GM21367 (cell line): ENCODE data around the gene PLEKHG7.
"Not testable (repeated sequence)": the region's sequence is repeated elsewhere in the genome, so short reads cannot be mapped to it uniquely, and the experiment has no call there.

Experiments
- ATAC-seq: cut with Tn5 transposase; IDR thresholded peaks from one replicate; pipeline ENCODE4 v1.9.1; 2021; ENCODE audit not compliant: unreplicated experiment

PLEKHG7 gene, protein sequence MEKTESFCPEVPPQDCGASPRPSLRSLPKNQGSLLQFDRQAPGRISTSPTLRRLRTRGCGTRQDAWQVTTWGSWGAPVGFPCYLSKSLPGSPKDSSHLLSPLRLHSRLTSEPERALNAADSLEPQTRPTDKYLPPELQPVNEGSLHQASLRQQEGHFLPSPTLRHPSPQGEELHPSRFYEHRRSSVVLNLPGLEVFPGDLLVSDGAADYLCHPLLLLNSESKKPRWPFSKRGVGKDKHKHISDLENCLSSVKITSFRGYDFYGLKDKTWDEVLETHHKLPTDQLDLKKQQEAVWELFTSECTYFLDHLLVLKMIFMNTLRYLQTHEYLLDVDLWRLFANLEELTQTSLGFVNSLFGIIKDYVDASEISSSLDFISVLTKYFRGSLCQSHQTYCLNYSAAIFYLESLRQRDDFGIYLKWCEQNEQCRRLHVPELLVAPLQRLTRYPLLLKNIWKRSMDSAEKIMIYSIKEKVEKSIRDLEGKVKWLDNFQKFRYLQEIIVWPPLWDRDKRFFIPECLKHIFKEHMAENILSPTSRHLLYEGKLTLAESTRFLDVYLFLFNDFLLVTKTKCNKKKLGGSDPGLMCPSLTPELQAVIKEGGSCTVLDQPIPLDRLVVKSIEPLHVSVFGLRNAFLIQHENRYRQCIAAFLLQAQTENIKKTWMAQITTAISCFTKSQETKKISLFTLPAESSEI

DNA sequence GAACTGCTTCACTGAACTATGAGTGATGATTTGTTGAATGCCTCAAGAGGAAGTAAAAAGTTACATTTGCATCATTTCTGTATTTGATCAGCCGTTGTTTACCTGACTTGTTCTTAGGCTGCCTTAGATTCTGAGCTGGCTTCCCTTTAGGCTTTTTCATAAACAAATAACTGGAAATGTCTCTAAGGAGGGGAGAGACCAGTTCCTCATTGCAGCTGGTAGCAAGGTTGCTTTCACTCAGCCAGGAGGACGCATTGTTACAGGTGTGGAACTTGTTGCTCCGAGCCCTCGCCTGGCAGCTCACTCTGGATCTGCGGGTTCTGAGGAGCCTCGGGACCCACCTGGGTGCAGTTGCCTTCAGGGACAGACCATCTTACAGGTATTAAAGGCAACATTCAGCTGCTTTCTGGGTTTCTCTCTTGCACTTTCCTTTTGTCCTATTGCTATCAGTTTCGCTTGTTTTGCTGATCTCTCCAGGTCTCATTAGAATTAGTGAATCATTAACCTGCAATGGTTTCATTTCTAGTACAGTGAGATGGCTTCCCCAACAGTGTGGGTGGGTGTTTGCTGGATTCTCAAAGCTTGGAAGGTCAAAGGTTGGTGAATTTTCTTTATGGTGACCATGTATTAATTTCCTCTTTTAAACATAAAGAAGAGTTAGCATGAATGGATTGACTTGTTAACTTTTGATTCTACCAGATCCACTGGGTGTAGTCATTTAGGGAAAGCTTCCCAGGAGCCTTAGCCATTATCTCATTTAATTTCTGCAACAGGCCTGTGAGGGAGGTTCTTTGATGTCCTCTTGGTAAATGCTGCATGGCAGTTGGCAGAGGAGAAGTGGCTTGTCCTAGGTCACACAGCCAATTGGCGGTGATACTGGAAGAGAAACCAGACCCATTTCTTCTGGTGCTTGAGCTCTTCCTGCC is at the start of gene PLEKHG7:
Gene PLEKHG7, plus strand, starts transcription at position 236 of the 926 bp plus-strand sequence. CDS start 3,643 bp downstream, outside the sequence.
- ATAC-seq: peak; percentile 84

DNA sequence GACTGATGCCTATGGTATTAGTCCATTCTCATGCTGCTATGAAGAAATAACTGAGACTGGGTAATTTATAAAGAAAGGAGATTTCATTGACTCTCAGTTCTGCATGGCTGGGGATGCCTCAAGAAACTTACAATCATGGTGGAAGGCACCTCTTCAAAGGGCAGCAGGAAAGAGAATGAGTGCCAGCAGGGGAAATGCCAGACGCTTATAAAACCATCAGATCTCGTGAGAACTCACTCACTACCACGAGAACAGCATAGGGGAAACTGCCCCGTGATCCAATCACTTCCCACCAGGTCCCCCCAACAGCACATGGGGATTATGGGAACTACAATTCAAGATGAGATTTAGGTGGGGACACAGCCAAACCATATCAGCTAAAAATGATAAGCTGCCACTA is 48.5 kb upstream of the PLEKHG7 start:
- ATAC-seq: not testable (repeated sequence)

DNA sequence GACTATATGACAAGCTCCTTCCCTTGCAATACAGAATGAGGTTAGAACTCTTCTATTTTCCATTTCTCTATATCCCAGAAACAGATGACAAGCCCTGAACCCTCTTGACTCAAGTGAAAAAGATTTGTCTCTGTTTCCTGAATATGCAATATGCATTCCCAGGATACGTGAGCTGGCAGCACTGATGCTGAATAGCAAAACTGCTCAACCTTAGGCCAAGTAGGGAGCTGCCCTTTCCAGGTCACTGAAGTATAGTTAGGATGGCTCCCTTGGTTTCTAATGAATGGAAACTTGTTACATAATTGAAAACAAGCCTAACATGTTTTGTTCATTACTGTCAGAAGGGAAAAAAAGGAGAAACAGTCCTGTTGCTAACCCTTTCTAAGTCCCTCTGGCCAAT is 47.9 kb upstream of the PLEKHG7 start:
- no peak for ATAC-seq

DNA sequence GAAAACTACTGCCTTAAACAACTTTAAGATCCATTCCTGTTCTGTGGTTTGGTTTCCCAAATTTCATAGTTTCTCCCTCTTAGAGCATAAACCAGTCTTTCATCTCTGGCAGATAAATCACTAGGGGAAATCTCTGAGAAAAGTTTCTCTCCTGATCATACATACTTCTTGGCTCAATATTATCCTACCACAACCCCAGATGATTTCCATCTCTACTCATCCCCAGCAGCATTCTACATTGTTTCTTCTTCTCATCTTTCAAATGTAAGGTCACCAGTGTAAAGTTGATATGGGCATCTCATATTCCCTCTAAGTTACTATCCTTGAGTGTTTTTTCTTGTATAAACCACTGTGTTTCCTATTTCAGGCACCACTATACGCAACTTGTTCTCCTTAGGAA is 45.9 kb upstream of the PLEKHG7 start:
- ATAC-seq: no peak

DNA sequence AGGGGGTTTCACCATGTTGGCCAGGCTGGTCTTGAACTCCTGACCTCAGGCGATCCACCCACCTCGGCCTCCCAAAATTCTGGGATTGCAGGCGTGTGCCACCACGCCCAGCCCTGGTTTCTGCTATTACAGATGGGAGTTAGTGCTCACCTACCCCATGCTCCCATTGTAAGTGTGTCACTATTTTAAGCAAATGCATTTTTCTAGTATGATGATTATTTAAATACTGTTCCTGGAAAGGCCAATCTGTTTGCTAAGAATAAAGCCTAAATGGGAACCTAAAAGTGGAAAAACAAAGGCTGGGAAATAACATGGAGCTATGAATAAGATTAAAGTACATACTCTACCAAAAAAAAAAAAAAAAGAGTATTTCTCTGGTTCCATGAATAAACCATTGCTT is 45.0 kb upstream of the PLEKHG7 start:
- ATAC-seq: no peak

DNA sequence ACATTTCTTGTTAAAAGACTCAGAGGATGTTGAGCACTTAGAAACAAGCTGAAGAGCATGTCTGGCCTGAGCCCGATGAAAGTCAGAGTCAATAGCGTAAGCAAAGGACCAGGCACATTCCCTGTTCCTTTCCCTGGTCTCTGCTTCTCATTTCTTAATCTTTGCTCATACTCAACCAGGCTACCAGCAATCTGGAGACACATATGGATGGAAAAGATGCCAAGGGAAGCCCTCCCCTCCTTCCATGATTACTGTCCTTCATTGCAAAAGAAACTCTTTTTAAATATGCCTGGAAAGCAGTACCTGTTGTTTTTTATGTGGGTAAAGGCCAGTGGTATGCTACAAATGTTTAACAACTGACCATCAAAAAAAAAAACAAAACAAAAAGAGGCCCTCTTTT is 44.2 kb upstream of the PLEKHG7 start:
- ATAC-seq: no peak

DNA sequence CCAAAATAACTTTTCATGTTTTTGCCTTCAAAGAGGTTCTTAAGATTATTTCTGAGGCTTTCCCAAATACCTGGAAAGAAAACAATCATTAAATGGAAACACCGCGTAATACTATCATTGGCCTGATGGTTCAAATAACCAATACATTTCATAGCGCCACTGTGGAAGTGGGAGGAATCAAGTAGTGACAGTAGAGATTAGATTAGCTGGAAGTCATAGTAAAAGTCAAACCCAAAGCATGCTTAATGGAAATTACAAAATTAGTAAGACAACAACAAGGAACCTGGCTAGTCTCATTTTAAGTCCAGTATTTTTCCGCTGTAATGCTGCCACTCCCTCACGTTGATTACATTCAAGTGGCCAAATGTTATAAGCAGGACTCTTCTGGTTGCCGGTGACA is 41.5 kb upstream of the PLEKHG7 start:
- no peak for ATAC-seq

DNA sequence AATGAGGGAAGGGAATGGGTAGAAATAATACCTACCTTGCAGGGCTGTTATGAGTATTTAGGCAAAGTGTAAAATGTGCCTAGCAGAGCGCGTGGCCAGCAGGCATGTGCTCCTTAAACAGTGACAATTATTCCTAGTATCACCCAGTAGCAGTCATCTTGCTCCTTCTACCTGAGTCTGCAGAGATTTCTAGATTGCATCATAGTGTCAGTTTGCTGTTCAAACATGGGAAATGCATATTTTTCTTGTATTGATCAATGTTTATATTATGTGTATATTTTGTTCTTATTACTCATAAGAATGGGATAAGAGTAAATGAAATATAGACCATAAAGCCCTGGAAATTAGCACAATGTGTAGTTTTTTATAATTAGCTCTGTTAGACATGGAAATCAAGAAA is 37.3 kb upstream of the PLEKHG7 start:
- no peak for ATAC-seq

DNA sequence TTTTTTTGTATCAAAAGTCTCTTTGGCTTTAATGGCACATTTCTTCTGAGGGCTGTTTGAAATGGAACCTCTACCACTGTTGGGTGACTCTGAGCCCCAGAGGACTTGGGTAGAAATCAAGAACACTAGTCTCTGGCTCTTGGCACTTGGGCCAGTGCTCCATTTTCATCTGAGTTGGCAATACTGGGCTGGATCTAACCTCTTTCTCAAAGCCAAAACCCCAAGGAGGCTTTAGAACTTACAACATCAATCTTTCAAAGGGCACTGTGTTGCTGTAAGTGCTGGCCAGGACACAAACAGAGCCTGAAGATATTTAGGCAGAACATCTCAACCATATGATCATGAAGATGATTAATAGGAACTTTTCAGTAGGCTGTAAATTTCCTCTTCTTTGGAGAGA is 34.0 kb upstream of the PLEKHG7 start:
- ATAC-seq: no peak

DNA sequence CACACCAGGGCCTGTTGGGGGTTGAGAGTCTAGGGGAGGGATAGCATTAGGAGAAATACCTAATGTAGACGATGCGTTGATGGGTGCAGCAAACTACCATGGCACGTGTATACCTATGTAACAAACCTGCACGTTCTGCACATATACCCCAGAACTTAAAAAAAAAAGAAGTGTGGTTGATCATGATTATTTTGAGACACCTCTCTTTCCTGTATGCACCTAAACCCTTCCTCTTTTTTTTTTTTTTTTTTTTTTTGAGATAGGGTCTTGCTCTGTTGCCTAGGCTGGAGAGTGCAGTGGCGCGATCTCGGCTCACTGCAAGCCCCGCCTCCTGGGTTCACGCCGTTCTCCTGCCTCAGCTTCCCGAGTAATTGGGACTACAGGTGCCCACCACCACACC is 31.3 kb upstream of the PLEKHG7 start:
- ATAC-seq: not testable (repeated sequence)

DNA sequence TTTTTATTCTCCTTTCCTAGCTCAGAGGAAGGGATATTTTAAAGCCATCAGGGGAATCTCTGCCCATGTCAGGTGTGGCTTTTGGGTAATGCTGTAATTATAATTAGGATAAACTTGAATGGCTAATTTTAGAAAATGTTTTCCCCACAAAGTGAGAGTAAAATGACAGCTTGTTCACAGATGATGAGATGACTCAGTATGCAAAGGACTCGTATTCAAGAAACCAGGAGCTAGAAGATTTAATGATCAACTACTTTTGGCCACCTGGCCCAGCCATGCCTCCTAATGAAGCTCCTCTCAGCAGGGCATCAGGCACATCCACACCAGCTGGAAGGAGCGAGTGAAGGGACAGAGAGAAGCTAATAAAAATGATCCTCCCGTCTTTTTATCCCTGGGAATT is 29.0 kb upstream of the PLEKHG7 start:
- ATAC-seq: no peak

DNA sequence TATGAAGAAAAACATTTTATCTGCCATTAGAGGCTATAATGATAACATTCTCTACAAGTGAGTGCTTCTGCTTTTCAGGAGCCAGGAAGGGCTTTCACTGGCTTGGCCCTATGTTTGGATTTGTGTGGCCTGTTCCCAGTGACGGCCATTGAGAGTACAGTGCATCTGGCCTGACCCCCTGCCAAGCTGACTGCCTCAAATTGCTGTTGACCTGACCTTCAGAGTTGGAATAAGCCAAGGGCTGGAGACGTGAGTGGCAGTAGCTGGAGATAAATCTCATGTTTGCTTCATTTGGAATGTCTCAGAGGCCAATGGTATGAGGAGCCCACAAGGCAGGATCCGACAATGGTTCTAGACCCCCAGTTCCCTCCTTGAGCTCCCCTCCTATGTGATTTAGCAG is 28.3 kb upstream of the PLEKHG7 start:
- no peak for ATAC-seq

DNA sequence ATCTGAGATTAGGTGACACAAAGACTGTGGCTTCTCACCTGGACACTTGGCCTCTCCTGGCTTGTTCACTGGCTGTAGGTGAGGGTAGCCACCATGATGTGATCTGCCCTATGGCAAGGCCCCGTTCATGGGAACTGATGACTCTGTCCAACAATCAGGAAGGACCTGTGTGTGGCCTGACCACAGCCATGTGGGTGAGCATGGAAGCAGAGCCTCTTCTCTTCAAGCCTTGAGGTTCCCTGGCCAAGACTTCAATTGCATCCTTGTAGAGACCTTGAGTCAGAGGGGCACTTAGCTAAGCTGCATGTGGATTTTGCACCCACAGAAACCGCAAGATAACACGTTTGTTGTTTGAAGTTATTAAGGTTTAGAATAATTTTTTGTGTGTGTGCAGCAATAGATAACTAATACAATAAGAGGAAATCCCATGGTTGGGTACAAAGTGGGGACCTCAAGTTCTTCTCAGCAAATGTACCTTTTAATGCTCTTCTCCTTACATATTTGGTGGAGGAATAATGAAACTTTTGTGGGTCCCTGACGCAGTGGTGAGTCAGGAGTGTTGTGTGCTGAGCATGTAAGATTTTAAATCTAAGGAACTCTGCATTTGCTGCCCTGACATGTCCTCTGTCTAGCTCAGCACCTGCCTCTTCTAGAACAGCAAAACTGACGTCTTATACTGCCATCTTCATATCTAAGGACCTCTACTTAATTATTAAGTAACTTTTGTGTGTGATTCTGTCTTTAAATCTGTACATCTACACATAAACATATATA is 27.5 kb upstream of the PLEKHG7 start:
- ATAC-seq: no peak

DNA sequence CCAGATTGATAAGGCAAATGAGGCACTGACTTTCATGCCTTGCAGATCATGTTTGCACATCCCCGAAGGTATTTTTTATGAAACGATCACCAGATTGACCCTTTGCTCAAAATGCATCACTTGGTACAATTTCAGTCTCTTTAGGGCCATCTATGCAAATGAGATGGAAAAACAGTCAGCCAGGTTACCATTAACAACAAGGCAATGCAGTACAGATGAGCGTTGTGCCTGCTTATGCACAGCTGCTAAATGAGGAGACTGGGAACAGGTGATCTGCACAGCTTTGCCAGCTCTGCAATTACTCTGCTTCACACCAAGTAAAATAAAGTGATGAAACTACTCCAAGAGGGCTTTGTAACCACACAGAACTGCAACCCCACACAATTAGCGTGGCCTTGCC is 26.1 kb upstream of the PLEKHG7 start:
- no peak for ATAC-seq

DNA sequence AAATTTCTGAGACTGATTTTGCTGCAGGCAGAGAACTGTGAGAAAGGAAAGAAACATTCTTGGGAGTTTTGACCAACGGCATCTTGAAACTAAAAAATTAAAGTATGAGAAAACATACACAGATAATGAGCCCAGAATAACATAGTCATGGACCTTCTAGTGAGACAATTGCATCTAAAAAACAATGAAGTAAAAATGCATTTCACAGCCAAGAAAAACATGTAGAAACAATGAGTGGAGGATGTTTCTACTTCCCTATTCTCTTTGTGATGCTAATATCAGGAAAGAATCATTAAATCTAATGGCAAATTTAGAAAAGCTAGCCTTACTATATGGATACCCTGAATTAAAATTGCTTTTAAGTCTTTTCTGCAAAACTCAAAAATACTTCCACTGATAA is 12.2 kb upstream of the PLEKHG7 start:
- no peak for ATAC-seq

DNA sequence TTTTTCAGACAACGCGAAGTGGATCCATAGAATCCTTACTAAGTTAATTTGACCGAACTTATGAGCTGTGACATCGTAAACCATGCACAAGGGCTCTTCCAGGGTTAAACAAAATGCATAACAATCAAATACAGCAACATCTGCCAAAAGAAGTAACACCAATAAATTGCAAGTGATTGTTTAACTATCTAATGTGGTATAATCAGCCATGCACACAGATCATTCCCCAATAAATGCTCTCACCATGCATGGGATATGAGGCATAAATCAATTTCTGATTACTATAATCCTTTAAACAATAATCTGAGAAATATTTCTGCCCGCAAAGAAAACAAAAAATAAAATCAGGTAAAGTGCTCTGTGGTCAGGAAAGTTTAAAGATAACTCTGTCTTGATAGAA is 7.7 kb upstream of the PLEKHG7 start:
- ATAC-seq: no peak

DNA sequence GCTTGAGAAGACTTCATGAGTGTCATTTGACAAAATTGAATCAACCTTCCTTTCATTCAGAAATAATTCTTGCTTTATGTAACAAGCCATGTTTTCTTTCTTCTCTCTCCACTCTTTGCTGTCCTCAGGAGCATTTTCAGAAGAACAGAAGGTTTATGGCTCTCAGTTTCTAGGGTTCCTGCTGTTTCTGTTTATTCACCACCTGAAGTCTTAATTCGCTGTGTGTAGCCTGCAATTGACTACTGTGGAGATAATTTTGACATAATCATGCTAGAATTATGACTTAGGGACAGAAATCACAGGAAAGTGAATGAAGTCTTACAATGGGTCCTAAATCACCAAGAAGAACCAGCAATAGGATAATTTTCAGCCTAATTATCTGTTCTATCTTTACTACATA is 7.2 kb upstream of the PLEKHG7 start:
- no peak for ATAC-seq

DNA sequence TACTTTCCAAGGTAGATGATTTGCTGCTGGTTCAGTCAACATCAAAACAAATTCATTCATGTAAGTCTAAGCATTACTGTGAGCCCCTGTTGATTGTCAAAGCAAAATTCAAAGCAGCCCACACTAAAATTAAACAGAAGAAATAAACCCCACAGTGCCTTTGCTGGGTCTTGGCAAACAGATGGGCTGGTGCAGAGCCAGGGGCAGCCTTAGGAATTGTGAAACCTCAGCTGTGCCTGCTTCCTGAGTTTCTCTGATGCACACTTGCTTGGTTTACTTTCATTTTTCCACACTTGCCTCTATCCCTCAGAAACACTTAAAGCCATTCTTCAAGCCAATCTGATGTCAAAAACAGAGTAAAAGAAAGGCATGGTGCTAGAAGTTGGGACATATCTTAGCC is 6.6 kb upstream of the PLEKHG7 start:
- no peak for ATAC-seq

DNA sequence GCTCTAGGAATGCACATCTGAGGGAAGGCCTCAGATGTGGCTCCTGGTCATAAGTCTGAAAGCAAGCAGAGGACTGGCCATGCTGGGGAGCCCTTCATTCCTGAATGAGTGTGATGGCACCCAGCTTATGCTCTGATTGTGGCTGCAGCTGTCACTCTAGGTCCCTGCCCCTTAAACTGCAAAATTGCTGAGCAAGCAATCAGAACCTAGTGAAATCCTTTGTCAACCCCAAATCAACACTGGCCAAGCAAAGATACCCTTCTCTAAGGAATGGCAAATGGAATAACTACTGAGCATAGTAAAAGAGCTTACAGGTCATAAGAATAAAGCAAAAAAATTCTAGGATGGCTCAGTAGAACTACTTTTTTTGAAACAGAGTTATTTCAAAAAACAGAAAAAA is 4.3 kb upstream of the PLEKHG7 start:
- ATAC-seq: no peak

DNA sequence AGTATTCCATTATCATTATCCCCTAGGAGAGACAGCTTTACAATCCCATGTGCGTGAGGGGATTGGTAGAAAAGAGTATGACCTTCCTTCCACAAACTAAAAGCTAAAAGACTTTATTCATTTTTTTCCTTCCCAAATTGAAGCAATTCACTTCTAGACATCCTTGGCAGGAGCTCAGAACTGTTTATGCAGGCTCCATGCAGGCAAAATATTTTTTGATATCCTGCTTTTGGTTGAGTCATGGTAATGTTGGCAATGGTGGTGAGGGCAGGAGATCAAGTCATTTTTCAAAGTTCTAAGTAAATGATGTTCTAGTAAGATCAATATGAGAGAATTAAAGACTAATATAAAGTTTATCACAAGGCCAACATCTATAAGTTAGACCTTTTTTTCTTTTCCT is 1.3 kb upstream of the PLEKHG7 start:
- no peak for ATAC-seq

DNA sequence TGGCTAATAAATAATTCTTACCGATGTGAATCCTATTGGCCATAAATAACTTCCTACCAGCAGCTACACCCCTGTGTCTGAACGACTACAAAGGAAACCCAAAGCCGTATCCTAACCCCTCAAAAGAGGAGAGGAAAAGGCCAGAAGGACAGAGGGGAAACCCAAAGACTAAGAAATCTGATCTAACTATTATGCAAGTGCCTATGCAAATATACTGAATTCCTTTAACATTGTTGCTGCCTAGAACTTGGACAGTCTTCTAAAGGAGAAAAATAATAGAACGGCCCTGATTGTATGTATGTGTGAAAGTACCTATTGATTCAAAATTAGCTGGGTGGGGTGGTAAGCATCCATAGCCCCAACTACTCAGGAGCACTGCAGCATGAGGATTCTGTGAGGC is 997 bp downstream of the PLEKHG7 start:
- no peak for ATAC-seq
